ENCODE results near the gene RBMS1.

DNA sequence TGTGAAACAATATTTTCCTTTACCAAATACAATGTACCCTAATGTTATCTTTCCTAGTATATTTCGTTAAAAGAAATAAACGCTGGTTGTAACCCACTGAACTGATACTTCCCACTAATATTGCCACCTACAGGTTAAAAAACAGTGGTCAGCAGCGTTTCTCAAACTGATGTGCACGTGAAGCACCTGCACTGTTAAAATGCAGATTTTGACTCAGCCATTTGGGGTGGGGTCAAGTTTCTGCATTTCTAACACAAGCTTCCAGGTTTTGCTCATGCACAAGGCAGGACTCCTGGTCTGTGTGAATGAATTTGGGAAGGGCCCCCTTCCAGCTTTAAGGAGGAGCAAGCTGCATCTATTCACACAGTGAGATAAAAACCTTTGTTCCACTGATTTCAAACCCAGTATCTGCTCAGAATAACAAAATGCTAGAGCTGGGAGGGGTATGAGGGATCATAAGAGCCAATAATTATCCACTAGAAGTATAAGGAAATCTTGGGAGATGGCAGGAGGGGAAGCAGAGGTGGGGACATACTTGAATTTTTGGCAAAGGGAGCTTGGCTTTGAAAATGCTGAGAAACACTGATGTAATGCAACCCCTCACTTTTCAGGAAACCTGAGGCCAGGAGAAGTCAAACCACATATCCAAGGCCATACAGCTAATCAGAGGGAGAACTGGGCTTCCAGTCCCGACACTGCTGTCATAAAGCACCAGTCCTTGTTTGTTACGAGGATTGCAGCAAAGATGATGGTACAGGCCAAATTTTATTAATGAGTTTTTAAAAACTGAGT lies 116.2 kb downstream of the RBMS1 start:
- TF ChIP-seq, protein P1, sequence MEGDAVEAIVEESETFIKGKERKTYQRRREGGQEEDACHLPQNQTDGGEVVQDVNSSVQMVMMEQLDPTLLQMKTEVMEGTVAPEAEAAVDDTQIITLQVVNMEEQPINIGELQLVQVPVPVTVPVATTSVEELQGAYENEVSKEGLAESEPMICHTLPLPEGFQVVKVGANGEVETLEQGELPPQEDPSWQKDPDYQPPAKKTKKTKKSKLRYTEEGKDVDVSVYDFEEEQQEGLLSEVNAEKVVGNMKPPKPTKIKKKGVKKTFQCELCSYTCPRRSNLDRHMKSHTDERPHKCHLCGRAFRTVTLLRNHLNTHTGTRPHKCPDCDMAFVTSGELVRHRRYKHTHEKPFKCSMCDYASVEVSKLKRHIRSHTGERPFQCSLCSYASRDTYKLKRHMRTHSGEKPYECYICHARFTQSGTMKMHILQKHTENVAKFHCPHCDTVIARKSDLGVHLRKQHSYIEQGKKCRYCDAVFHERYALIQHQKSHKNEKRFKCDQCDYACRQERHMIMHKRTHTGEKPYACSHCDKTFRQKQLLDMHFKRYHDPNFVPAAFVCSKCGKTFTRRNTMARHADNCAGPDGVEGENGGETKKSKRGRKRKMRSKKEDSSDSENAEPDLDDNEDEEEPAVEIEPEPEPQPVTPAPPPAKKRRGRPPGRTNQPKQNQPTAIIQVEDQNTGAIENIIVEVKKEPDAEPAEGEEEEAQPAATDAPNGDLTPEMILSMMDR (IDR thresholded peaks at IDR 0.05) = no peak
- no peak for TF ChIP-seq POLR2A (IDR thresholded peaks at IDR 0.05)

All from right lobe of liver (tissue), 4 donors.